Umbilical cord (tissue), 2 donors: ENCODE data around the gene GGACT. TPM values are rescaled to one million over a fixed set of nuclear protein-coding genes. Genes with fewer than 3 reads are reported as not detected.

ENCODE experiments used
- DNase-seq: peaks from one replicate; pipeline ENCODE4 v3.0.0-alpha.2; 2015; ENCODE audit warnings: low spot score
- total RNA-seq: library from RNA; depleted of rRNA; stranded (reverse); fragments of >200 nt; gene quantifications from one replicate; pipeline ENCODE4 v1.2.3, GENCODE V29; 2014; ENCODE audit warnings: low replicate concordance; ENCODE audit not compliant: insufficient read depth

GGACT gene
- total RNA-seq, 1 donor from 2014 or later, result 2.4 TPM

- DNase-seq, result no peak
Measured at GRCh38 chr13:100549316-100549715, 39.3 kb downstream of the GGACT start.

GRCh38 chr13:100547791-100548201, 40.8 kb downstream of the GGACT start:
- peak; percentile 69 for DNase-seq

GRCh38 chr13:100546713-100547405, 41.7 kb downstream of the GGACT start:
- DNase-seq, result no peak

- no peak for DNase-seq
Measured at GRCh38 chr13:100545684-100546061, 42.9 kb downstream of the GGACT start.

GRCh38 chr13:100544866-100545683, 43.5 kb downstream of the GGACT start:
- DNase-seq, result no peak

- no peak for DNase-seq
Measured at GRCh38 chr13:100543872-100544602, 44.6 kb downstream of the GGACT start.

GRCh38 chr13:100542826-100543156, 45.8 kb downstream of the GGACT start:
- DNase-seq, result peak; percentile 40

- peak; percentile 46 for DNase-seq
Measured at GRCh38 chr13:100541897-100542825, 46.4 kb downstream of the GGACT start.

GRCh38 chr13:100540621-100541020, 48.0 kb downstream of the GGACT start:
- DNase-seq, result no peak

- no peak for DNase-seq
Measured at GRCh38 chr13:100537951-100538462, 50.6 kb downstream of the GGACT start.

GRCh38 chr13:100537486-100537885, 51.1 kb downstream of the GGACT start:
- DNase-seq, result no peak

- DNase-seq, result no peak
Measured at GRCh38 chr13:100536643-100537180, 51.9 kb downstream of the GGACT start.

- DNase-seq, result no peak
Measured at GRCh38 chr13:100535426-100536135, 53.0 kb downstream of the GGACT start.

GRCh38 chr13:100534911-100535310, 53.7 kb downstream of the GGACT start:
- DNase-seq, result no peak

GRCh38 chr13:100534147-100534843, 54.3 kb downstream of the GGACT start:
- no peak for DNase-seq

- DNase-seq, result no peak
Measured at GRCh38 chr13:100533588-100534041, 55.0 kb downstream of the GGACT start.

- DNase-seq, result no peak
Measured at GRCh38 chr13:100532836-100533435, 55.7 kb downstream of the GGACT start.

GRCh38 chr13:100532090-100532766, 56.4 kb downstream of the GGACT start:
- DNase-seq, result no peak
